ENCODE data around the gene AP1M1. TPM values are rescaled to one million over a fixed set of nuclear protein-coding genes. Genes with fewer than 3 reads are reported as not detected.

The AP1M1 gene
- total RNA-seq, 1 donor from 2014 or later = 81.8 TPM

DNA sequence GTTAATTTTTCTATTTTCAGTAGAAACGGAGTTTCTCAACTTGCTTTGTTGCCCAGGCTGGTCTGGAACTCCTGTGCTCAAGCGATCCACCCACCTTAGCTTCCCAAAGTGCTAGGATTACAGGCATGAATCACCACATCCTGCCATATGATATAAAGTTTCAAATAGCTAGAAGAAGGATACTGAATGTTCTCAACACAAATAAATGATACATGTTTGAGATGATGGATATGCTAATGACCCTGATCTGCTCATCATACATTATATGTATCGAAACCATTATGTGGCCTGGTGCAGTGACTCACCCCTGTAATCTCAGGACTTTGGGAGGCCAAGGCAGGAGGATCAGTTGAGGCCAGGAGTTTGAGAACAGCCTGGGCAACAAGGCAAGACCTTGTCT is 35.9 kb upstream of the AP1M1 start:
- peaks cover 13% of the 10 kb centered on the region for H3K4me1 Mint-ChIP-seq (ENCODE audit: low read depth)
- peak overlapping the region; percentile 82 for H3K27ac Mint-ChIP-seq (ENCODE audit: unreplicated experiment)
- no peaks in the 10 kb centered on the region for H3K36me3 Mint-ChIP-seq (ENCODE audit: low read depth)
- no peak for DNase-seq (ENCODE audit: low spot score)
- TF ChIP-seq, protein P1, sequence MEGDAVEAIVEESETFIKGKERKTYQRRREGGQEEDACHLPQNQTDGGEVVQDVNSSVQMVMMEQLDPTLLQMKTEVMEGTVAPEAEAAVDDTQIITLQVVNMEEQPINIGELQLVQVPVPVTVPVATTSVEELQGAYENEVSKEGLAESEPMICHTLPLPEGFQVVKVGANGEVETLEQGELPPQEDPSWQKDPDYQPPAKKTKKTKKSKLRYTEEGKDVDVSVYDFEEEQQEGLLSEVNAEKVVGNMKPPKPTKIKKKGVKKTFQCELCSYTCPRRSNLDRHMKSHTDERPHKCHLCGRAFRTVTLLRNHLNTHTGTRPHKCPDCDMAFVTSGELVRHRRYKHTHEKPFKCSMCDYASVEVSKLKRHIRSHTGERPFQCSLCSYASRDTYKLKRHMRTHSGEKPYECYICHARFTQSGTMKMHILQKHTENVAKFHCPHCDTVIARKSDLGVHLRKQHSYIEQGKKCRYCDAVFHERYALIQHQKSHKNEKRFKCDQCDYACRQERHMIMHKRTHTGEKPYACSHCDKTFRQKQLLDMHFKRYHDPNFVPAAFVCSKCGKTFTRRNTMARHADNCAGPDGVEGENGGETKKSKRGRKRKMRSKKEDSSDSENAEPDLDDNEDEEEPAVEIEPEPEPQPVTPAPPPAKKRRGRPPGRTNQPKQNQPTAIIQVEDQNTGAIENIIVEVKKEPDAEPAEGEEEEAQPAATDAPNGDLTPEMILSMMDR (IDR thresholded peaks at IDR 0.05) = no peak
- H3K9me3 Mint-ChIP-seq (ENCODE audit: low read depth) = no peaks in the 10 kb centered on the region
- H3K27me3 Mint-ChIP-seq (ENCODE audit: low read depth) = no peaks in the 10 kb centered on the region
- H3K4me3 Mint-ChIP-seq (ENCODE audit: unreplicated experiment) = no peak overlapping the region

DNA sequence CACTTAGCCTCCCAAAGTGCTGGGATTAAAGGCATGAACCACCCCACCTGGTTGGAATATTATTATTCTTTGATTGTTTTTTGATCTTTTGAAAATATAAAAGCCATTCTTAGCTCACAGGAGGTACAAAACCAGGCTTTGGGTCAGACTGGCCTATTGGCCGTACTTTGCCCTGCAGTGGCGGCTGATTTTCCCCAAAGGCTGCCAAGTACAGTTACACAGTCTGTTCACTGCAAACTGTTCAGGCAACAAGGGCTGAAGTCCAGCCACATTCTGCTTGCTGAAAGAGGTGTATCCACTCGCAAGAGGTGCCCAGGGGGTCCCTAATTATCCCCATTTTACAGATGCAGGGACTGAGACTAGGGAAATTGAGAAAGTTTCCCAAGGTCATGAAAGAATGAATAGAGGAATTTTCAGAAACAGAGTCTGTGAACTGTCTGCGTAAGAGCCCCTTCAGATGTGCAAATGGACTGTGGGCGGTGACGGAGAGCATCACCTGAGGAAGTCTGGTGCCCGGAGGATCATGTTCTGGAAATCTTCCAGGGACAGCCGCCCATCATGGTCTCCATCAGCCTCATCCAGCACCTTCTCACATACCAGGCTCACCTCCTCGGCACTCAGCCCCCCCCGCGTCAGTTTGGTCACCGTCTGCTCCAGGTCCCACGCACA is 33.4 kb upstream of the AP1M1 start:
- no peaks in the 10 kb centered on the region for H3K36me3 Mint-ChIP-seq (ENCODE audit: low read depth)
- H3K27ac Mint-ChIP-seq (ENCODE audit: unreplicated experiment) = no peak overlapping the region
- H3K4me3 Mint-ChIP-seq (ENCODE audit: unreplicated experiment) = no peak overlapping the region
- DNase-seq (ENCODE audit: low spot score) = no peak
- no peaks in the 10 kb centered on the region for H3K9me3 Mint-ChIP-seq (ENCODE audit: low read depth)
- no peaks in the 10 kb centered on the region for H3K27me3 Mint-ChIP-seq (ENCODE audit: low read depth)
- TF ChIP-seq, protein P1 (IDR thresholded peaks at IDR 0.05) = no peak
- H3K4me1 Mint-ChIP-seq (ENCODE audit: low read depth) = peaks cover 13% of the 10 kb centered on the region

DNA sequence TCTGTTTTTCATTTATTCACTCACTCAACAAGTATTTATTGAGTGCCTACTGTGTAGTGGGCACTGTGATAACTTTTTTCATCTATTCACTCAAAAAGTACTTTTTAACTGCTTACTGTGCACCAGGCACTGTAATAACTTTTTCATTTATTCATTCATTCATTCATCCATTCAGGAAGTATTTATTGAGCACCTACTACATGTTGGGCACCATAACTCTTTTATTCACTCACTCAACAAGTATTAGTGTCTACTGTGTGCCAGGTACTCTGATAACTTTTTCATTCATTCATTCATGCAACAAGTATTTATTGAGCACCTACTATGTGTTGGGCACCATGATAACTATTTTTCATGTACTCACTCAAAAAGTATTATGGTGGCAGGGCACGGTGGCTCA is 31.3 kb upstream of the AP1M1 start:
- Mint-ChIP-seq H3K4me1 (ENCODE audit: low read depth) (peaks cover 6% of the 10 kb centered on the region), H3K4me3 (ENCODE audit: unreplicated experiment) (no peak overlapping the region), H3K27me3 (ENCODE audit: low read depth) (no peaks in the 10 kb centered on the region), H3K36me3 (ENCODE audit: low read depth) (no peaks in the 10 kb centered on the region), H3K27ac (ENCODE audit: unreplicated experiment) (no peak overlapping the region), H3K9me3 (ENCODE audit: low read depth) (no peaks in the 10 kb centered on the region)
- no peak for DNase-seq (ENCODE audit: low spot score)
- TF ChIP-seq, protein P1 (IDR thresholded peaks at IDR 0.05) = no peak

DNA sequence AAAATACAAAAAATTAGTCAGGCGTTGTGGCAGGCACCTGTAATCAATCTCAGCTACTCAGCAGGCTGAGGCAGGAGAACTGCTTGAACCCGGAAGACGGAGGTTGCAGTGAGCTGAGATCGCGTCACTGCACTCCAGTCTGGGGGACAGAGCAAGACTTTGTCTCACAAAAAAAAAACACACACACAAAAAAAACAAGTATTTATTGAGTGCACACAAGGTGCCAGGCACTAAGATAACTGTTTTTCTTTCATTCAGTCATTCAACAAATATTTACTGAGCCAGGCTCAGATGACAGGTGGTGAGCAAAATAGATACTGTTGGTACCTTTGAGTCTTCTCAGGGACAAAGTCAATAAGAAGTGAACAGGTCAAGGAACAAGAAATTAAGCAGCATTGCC is 30.7 kb upstream of the AP1M1 start:
- TF ChIP-seq, protein P1 (IDR thresholded peaks at IDR 0.05) = no peak
- no peaks in the 10 kb centered on the region for H3K9me3 Mint-ChIP-seq (ENCODE audit: low read depth)
- DNase-seq (ENCODE audit: low spot score) = no peak
- no peaks in the 10 kb centered on the region for H3K4me1 Mint-ChIP-seq (ENCODE audit: low read depth)
- H3K27ac Mint-ChIP-seq (ENCODE audit: unreplicated experiment) = no peak overlapping the region
- H3K36me3 Mint-ChIP-seq (ENCODE audit: low read depth) = no peaks in the 10 kb centered on the region
- no peaks in the 10 kb centered on the region for H3K27me3 Mint-ChIP-seq (ENCODE audit: low read depth)
- H3K4me3 Mint-ChIP-seq (ENCODE audit: unreplicated experiment) = no peak overlapping the region

DNA sequence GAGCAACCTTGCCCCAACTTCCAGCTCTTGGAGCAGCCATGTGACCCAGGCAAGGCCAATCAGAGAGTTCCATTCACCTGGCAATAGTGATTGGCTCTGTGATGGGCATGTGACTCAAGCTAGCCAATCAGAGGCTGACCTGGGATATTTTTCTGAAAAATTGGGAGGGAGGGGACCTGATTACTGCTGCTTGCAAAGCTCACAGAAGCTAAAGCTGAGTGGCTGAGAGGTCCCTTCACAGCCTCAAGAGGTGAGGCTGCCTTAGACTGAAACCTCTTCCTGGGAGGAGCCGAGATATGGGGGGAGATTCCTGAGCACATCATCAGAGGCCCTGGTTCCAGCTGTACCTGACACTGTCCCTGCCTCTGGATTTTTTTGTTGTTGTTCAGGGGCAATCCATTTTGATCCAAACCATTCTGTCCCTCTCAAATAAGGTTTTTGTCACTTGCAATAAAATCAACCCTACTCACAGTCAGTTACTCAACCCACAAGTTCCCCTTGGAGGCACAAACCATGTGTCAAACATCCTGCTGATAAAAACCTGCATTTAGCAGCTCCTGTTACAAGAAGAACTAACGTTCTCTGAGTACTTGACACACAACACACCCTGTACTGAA is 29.1 kb upstream of the AP1M1 start:
- Mint-ChIP-seq H3K27me3 (ENCODE audit: low read depth) (no peaks in the 10 kb centered on the region), H3K9me3 (ENCODE audit: low read depth) (no peaks in the 10 kb centered on the region), H3K36me3 (ENCODE audit: low read depth) (no peaks in the 10 kb centered on the region), H3K27ac (ENCODE audit: unreplicated experiment) (no peak overlapping the region), H3K4me1 (ENCODE audit: low read depth) (peaks cover 10% of the 10 kb centered on the region), H3K4me3 (ENCODE audit: unreplicated experiment) (no peak overlapping the region)
- TF ChIP-seq, protein P1 (IDR thresholded peaks at IDR 0.05) = no peak
- no peak for DNase-seq (ENCODE audit: low spot score)

Data from chondrocyte (in vitro differentiated cells).